ENCODE measurements around the gene TMEM147.

TMEM147 gene, protein sequence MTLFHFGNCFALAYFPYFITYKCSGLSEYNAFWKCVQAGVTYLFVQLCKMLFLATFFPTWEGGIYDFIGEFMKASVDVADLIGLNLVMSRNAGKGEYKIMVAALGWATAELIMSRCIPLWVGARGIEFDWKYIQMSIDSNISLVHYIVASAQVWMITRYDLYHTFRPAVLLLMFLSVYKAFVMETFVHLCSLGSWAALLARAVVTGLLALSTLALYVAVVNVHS

DNA sequence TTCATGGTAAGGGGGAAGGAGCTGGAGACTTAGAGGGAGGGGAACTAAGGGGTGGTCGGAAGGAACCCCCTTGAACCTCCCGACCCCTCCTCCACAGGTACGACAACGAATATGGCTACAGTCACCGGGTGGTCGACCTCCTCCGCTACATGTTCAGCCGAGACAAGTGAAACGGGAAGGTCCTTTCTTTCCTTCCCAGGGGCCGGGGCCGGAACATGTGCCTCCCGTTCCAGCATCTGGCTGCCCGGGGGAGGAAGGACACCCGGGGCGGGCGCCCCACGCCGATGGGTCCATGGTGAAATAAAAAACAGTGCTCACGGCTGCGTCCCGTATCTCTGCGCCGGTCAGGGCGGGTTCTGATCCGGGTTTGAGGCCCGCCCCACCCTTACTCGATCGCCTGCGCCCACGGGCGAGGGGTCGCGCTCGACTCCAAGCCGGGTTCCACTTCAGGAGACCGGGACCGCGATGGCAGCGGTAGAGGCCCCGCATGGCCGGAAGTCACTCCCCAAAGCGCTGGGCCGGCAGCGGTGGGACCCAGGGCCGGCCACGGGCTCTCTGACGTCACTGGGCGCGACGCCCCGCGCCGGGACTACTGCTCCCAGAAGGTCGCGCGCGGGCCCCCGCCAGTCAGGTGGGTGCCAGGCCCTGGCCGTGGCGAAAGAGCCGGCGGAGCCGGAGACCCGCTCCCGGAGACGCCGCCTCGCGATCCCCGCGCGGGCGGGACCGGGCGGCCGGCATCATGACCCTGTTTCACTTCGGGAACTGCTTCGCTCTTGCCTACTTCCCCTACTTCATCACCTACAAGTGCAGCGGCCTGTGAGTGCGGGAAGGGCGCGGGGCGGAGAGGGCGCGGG is at the start of gene TMEM147:
Gene TMEM147 (plus strand): TSS at position 626 of the 854 bp plus-strand sequence. CDS start 114 bp downstream, at position 740.
- in situ Hi-C loops (cut with HindIII; ENCODE audit: low sequenced_read_pairs), result no loop called here

DNA sequence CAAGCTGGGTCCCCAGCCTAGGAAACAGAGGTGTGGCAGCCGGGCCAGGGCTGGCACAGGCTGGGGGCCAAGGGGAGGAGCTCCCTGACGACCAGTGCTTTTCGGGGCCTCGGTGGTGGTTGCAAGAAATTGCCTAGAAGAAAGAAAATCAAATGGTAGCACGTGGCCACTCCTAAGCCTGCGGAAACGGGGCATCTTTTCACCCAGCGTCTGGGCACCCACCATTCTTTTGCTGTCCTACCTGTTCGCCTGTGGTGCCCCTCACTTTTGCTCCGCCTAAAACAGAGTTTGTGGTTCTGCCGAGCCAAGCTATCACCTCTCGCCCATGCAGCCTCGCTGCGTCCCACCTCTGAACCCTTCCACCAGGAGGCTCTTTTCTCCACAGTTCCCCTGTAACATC is 48.0 kb upstream of the TMEM147 start:
- in situ Hi-C loops (cut with HindIII; ENCODE audit: low sequenced_read_pairs), result no loop called here

DNA sequence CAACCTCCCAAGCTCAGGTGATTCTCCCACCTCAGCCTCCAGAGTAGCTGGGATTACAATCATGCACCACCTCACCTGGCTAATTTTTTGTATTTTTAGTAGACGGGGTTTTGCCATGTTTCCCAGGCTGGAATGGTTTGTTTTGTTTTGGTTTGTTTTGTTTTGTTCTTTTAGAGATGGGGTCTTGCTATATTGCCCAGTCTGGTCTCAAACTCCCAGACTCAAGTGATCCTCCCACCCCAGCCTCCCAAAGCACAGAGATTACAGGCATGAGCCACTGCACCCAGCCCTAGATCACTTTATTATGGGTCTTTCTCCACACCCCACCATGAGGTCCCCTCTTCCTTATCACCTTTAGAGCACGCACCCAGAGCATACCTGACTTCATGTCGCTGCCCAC is 47.2 kb upstream of the TMEM147 start:
- in situ Hi-C loops (cut with HindIII; ENCODE audit: low sequenced_read_pairs), result no loop called here

DNA sequence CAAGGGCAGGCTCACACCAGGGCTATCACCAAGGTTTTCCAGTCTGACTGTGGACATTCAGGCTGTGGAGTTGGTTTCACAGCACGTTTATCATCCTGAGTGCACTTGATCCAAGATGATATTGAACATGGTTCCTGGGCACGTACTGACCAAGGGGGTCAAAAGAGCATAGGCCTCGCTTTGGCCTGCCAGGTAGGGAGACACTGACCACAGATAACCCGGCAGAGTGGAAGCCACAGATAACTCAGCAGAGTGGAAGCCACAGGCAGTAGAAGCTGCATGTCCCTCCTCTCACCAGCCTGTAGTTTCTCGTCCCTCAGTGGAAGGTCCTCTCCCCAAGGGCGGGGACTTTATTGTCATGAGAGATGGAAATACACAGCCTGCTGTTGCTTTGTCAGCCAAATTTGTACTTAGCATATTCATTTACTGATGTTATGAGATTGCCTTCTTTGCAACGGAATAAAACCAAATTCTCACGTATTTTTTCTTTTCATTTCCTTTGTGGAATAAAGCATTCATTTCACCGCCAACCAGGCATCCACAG is 46.4 kb upstream of the TMEM147 start:
- in situ Hi-C loops (cut with HindIII; ENCODE audit: low sequenced_read_pairs), result no loop called here

DNA sequence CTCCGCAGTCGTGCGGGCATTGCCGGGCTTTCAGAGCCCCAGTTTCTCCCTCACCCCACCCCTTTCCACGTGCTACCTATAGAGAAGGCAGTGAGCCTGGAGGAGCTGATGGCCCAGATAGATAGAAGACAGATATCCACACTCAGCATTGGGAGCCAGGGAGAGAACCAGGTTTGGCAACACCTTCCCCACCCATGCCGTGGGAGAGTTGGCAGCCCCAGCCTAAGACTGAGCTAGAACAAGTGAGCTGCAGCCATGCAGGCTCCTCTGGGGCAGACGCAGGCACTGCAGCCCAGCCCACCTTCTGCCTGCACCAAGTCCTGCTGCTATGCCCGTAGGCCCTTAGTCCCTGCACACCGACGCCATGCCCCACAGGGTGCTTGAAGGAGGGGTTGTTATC is 44.8 kb upstream of the TMEM147 start:
- in situ Hi-C loops (cut with HindIII; ENCODE audit: low sequenced_read_pairs), result no loop called here

DNA sequence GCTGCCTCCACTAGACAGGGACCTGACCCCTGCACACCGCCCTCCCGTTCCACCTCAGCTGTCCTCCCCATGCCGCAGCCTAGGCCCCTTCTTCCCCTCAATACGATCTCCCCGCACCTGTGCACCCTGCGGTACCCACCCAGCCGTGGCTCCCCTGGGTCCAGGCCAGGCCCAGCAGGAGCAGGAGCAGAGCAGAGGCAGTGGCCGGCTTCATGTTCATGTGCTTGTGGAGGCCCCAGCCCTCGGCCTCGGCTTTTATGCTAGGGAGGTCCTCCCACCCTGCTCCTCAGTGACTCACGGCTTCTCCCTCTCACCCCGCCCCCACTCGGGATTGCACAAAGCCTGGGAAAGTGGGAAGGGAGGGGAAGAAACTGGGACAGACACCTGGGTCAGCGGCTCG is 43.7 kb upstream of the TMEM147 start:
- in situ Hi-C loops (cut with HindIII; ENCODE audit: low sequenced_read_pairs), result no loop called here

DNA sequence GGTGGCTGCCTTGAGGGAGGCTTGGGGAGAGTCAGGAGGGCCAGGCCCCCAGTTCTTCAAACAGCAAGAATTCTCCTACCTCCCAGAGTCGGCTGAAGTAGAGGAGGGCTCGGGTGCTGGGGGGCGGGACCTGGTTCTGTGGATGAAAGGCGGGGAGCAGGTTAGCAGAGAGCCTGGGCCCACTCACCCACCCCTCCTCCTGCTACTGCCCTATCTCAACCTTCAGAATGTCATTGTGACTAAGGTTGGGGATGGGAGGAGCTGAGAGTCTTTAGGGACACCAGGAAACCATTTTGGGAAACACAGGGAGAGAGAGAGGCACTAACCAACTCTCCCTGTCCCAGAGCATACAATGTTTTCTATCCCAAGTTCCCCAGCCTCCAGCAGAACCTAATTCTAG is 42.7 kb upstream of the TMEM147 start:
- in situ Hi-C loops (cut with HindIII; ENCODE audit: low sequenced_read_pairs), result no loop called here

DNA sequence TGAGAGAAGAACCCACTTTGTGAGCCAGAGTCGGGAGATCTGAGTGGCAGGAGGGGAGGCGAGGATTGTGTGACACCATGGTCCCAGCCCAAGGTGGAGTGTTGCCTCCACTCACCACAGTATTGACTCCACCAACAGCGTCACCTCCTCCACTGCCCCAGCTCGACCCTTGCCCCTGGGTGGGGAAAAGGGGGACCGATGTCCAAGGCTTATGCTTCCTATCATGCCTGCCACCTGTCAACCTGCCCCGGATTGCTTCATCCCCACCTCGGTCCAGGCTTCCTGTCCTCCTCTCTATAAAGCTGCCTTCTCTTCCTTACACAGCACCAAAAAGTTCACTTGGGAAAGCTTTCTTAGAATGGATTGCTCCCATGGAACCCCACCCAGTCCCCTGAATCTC is 39.4 kb upstream of the TMEM147 start:
- in situ Hi-C loops (cut with HindIII; ENCODE audit: low sequenced_read_pairs), result no loop called here

DNA sequence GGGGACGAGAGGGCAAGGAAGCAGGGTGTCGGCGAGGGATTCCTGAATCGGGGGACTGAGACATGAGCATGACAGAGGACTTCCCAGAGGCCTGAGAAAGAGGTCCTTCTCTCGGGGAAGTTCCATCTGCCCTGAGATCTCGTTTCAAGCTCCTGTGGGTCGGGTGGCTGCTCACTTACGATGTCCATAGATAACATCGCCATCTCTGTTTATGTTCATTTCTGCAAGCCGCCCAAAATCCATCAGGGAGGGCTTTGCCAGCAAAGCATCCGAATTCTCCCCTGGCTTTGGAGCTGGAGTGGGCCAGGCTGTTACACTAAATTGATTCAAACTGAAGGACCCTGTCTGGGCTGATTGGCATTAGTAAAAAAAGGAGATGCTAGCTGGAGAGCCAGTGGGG is 37.9 kb upstream of the TMEM147 start:
- in situ Hi-C loops (cut with HindIII; ENCODE audit: low sequenced_read_pairs), result no loop called here

DNA sequence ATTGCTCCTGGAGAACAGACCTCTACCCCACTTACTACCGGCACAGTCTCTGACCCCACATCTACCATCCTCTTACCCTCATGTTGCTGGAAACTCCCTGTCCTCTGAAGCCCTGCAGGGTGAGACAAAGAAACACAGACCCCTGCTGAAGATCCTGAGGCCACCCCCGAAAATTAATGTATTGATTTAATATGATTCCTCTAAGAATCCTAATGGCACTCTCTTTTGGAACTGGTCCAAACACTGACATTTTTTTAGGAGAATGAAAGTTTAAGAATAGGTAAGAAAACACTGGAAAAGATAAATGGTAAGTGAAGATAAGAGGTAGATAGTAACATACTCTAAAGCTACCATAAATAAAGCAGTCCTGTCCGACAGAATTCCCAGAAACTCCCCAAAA is 37.3 kb upstream of the TMEM147 start:
- in situ Hi-C loops (cut with HindIII; ENCODE audit: low sequenced_read_pairs), result no loop called here

DNA sequence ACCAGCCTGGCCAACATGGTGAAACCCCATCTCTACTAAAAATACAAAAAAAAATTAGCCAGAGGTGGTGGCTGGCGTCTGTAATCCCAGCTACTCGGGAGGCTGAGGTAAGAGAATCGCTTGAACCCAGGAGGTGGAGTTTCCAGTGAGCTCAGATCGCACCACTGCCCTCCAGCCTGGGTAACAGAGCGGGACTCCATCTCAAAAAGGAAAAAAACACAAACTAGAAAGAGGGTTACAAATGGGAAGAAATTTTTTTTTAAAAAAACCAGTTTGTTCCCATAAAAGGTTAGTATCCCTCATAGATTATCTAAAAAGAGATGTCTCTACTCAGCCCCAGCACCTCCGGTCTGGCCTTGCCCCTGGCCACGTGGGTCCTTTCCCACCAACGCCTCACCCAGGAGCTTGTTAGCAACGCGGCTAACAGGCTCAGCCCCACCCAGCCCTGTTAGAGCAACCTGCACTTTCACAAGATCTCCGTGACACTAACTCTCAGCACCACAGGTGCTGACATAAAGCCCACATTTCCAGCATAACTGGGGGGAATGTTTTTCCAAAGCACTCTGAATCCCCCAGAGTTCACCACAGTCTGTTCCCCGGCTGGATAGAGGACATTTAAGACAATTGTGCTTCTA is 36.3 kb upstream of the TMEM147 start:
- in situ Hi-C loops (cut with HindIII; ENCODE audit: low sequenced_read_pairs), result no loop called here

DNA sequence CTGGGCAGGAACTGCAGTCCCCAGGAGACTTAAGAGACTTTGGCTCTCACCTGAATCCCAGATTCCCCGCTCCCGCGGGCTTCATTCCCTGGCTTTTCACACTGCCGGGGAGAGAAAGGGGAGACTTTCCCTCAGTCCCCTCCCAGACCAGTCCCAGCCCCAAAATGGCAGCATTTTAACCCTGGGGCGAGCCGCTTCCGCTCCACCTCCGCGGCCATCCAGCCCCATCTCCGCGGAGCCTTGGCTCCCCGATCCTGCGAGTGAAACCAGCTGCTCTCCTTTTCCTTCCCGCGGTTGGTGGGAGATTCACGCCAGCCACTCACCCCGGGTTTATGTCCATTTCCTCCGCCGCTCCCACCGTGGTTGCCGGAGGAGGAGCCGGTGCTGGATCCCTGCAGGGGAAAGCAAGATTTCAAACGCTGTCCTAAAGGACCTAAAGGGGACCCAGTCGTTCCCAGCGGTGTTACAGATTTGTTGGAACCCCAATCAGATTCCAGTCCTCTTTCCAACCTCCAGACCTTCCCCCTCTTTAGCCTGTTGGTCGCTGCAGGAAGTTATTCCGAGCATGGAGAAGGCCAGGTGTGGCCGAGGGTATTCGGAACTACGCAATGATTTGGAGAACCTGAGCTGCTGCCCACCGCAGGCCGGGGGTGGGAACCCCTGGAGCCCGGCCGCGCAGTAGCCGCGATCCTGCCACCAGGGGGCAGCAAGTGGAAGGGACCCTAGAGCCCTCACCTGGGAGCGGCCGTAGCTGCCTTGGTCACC is 35.4 kb upstream of the TMEM147 start:
- in situ Hi-C loops (cut with HindIII; ENCODE audit: low sequenced_read_pairs), result no loop called here

DNA sequence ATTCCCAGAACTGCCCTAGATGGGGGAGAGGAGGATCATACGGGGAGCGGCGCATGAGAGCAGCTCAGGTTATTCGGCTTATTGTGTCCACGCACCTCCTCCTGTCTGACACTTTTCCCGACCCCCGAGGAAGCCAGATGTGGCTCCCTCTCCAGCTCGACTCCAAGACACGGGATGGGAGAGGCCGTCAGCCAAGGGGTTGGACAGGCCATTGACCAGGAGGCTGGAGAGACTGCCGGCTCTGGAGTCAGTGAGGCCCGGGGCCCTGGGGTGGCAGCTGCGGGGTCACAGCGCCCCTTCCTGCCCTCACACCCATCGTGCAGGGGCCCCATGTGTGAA is 34.8 kb upstream of the TMEM147 start:
- in situ Hi-C loops (cut with HindIII; ENCODE audit: low sequenced_read_pairs), result no loop called here

DNA sequence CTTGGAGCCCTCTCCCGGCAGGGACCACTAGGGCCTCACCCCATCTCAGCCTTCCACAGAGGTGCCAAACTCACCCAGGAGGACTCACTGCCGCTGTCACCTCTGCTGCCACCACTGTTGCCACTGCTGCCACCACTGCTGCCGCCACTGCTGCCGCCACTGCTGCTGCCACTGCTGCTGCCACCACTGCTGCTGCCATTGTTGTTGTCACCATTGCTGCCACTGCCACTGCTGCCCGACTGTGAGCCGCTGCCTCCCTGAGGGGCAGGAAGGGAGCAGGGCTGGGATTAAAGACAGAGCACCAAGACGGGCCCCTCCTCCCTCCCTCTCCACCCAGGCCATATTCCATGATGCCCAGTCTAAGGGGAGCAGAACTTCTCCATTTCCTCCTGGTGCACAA is 34.1 kb upstream of the TMEM147 start:
- in situ Hi-C loops (cut with HindIII; ENCODE audit: low sequenced_read_pairs), result no loop called here

DNA sequence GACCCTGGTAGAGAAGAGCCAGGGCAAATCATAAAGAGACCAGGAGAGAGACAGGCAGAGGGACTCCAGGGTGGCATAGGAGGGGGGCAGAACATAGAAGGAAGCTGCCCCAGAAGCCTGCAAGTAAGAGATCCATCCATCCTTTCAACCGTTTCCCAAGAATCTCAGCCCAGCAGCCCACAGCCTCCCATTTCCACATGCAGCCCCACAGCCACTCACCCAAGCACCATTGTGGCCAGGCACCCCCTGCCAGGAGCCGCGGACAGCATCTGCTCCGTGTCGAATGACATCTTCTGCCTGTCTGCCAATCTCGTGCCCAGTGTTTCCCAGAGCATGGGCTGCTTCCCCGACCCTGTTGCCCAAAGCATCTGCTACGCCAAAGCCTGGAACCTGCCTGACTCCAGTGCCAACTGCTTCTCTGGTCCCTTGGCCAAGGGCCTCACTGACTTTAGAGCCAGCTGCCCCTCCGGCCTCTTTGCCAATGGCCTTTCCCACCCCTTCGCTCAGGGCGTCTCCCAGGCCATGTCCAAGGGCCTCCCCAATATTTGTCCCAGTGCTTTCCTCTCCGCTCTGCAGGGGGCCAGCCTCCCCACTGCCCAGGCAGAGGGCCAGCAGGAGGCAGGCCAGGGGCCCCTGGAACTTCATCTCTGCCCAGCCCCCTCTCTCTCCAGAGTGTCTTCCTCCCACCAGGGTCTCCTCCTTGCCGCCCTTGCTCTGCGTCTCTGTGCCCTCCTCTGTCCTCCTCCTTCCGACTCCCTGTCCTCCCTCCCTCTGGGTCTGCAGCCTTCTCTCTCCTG is 32.4 kb upstream of the TMEM147 start:
- in situ Hi-C loops (cut with HindIII; ENCODE audit: low sequenced_read_pairs), result no loop called here

DNA sequence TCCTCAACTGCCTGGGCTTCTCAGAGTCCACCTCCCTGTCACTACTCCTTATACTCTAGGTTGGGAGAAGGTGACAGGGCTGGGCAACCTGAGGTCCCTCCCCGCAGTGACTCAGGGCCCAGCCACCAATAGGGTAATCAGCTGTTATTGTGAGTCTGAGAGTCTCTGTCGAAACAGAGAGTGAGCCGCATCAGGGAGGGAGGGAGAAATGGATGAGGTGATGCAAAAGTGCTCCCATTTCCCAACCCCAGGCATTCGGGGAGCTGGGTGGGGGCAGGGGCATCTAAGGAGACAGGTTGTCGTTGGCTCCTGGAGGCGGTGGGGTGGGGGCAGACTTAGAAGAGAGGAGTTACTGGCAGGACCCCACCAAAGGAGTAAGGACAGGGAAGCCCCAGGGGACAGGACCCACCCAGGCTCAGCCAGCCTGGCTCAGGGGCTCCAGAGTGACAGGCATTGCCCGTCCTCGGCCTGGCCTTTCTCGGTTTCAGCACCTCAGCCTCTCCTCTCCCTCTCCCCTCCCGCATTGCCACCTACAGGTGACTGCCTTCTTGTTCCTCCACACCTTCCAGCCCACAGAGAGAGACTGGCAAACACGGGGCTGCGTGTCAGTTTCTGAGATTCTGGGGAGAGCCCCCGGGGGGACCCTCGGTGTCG is 31.7 kb upstream of the TMEM147 start, which contains the start of gene DMKN:
Gene DMKN (minus strand): TSS at position 22 of the 654 bp plus-strand sequence. CDS start 174 bp downstream, outside the sequence.
- in situ Hi-C loops (cut with HindIII; ENCODE audit: low sequenced_read_pairs), result no loop called here

DNA sequence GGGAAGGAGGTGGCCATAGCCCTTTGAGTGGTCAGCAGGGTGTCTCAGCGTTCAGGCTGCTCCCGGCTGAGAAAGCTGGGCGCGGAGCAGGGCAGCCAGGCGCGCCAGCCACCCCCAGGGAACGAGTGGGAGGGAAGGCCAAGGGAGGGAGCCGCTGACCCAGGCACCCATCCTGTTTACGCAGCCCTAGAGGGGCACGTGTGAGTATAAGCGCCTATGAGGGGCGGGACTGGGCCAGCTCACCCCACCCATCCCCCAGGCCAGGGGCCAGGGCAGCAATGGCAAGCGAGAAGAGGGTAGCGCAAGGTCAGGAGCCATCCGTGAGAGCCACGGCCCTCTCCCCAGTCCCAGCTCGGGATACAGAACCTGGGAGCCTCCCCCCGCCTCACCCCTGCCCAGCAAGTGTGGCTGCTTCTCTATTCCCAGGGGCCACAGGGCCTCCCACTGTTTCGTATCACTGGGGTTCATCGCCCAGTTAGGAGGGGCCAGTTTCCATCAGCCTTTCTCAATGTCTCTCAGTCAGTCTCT is 31.1 kb upstream of the TMEM147 start:
- in situ Hi-C loops (cut with HindIII; ENCODE audit: low sequenced_read_pairs), result no loop called here

DNA sequence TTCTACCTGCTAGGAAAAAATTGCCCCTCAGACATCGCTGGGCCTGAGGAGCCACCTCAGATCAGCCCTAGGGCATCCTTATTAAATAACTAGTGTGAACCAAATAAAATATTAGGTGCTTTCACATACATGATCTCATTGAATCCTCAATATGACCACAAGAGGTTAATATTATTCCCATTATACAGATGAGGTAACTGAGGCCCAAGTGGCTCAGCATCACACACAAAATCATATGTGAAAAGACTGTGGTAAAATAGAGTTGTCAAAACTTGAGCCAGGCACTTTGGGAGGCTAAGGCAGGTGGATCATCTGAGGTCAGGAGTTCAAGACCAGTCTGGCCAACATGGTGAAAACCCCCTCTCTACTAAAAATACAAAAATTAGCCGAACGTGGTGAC is 29.1 kb upstream of the TMEM147 start:
- in situ Hi-C loops (cut with HindIII; ENCODE audit: low sequenced_read_pairs), result no loop called here

DNA sequence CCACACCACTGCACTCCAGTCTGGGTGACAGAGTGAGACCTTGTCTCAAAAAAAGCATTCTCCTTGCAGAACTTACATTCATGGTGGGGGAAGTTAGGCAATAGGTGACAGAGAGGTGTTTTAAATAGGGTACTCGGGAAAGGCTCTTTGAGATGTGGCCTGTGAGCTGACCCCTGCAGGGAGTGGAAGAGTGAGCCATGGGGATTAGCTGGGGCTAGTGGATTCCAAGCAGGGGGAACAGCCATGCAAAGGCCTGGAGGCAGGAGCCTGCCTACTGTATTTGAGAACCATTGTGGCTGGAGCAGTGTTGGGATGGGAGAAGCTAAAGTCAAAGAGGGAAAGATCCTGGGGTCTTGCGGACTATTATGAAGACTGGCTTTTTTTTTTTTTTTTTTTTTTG is 28.1 kb upstream of the TMEM147 start:
- in situ Hi-C loops (cut with HindIII; ENCODE audit: low sequenced_read_pairs), result no loop called here

Measured in DLD1 (cell line).